Measurements from ENCODE around the gene KIFAP3. TPM values are rescaled to one million over a fixed set of nuclear protein-coding genes. Genes with fewer than 3 reads are reported as not detected.
"Not testable (repeated sequence)": the region's sequence is repeated elsewhere in the genome, so short reads cannot be mapped to it uniquely, and the experiment has no call there.

Gene KIFAP3
- total and polyA plus RNA-seq, 2 of the 8 experiments (the other 6 are each of a cell fraction or from before 2014, with no cell fraction given): 1.3 to 3.2 TPM

DNA sequence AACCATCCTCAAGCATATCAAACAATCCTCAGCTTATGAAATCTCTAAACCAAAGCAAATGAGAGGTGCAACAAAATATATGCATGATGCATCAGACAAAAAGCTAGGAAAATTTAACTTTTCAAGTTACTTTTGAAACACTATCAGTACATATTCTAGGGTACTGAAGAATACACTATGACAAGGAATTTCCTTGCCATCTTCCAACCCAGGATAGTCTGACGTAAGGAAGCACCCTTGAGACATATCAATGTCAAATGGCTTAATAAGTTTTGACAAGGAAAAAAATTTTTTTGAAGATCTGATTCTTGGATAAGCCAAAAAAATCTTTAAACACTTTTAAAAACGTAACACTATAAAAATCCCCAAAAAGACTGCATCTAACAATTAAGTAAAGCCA lies 64.9 kb downstream of the KIFAP3 start (continued):
- TF ChIP-seq TAF7 (optimal IDR thresholded peaks at IDR 0.05; ENCODE audit: borderline replicate concordance, low read depth, low read length) (no peak), ASH2L (IDR thresholded peaks at IDR 0.05; ENCODE audit: low read length) (no peak), GABPA (IDR thresholded peaks at IDR 0.05; ENCODE audit: borderline replicate concordance, insufficient read depth, low read length) (no peak), GTF2F1 (IDR thresholded peaks at IDR 0.05; ENCODE audit: borderline replicate concordance, low read depth, low read length) (no peak)
- TF ChIP-seq, protein P1, sequence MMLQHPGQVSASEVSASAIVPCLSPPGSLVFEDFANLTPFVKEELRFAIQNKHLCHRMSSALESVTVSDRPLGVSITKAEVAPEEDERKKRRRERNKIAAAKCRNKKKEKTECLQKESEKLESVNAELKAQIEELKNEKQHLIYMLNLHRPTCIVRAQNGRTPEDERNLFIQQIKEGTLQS (IDR thresholded peaks at IDR 0.05; ENCODE audit: insufficient read depth, low read depth, low read length): no peak

- POLR2A ChIA-PET (ENCODE audit: partially characterized antibody); H3K4me2 ChIP-seq (ENCODE audit: insufficient read depth in 1 of 2, low read depth in 2 of 2, low read length in 2 of 2): not testable (repeated sequence)
- CTCF ChIA-PET (ENCODE audit: partially characterized antibody): interaction anchor here (0.5 kb wide), 1 partner anchor 1072 kb away, joined by 3 read pairs; no protein-coding TSS in a partner anchor
Measured at GRCh38 chr1:170008745-170009144, 65.8 kb downstream of the KIFAP3 start.

More at GRCh38 chr1:170008745-170009144, 65.8 kb downstream of the KIFAP3 start:
- H3K4me3 ChIP-seq (ENCODE audit: extremely low read depth in 1 of 4, insufficient read depth in 2 of 4, low read depth in 3 of 4, low read length in 4 of 4); H3K4ac ChIP-seq (replicated peaks; ENCODE audit: insufficient read length, low read depth, low read length); H3K9me3 ChIP-seq (ENCODE audit: insufficient read depth in 2 of 2, low read depth in 1 of 2, low read length in 1 of 2); H2BK120ac ChIP-seq (replicated peaks; ENCODE audit: low read depth, low read length); H2AK5ac ChIP-seq (ENCODE audit: low read depth, low read length); H3K18ac ChIP-seq (ENCODE audit: extremely low read depth, low read length); H4K5ac ChIP-seq (ENCODE audit: insufficient read length, low read depth, low read length); H3K56ac ChIP-seq (replicated peaks; ENCODE audit: insufficient read length, low read depth, low read length); H3K36me3 ChIP-seq (ENCODE audit: control insufficient read depth in 2 of 4, insufficient read depth in 4 of 4, low read length in 3 of 4); H2BK12ac ChIP-seq (ENCODE audit: low read depth, low read length); H4K8ac ChIP-seq (ENCODE audit: extremely low read depth, insufficient read depth, low read length); H4K91ac ChIP-seq (replicated peaks; ENCODE audit: insufficient read length, low read length); H3K23me2 ChIP-seq (ENCODE audit: low read depth, low read length); FAIRE-seq; H3K27ac ChIP-seq (ENCODE audit: low read depth, low read length); H3K23ac ChIP-seq (ENCODE audit: insufficient read length); H2BK20ac ChIP-seq (ENCODE audit: low read length); H3K4me1 ChIP-seq (replicated peaks in 1 of 4; ENCODE audit: control insufficient read depth in 3 of 4, insufficient read depth in 4 of 4, low read length in 3 of 4); H3K79me2 ChIP-seq (ENCODE audit: control insufficient read depth in 1 of 2, insufficient read depth in 2 of 2, low read length in 2 of 2); H3K79me1 ChIP-seq (ENCODE audit: low read depth, low read length); H3K27me3 ChIP-seq (replicated peaks in 1 of 4; ENCODE audit: control insufficient read depth in 3 of 4, extremely low read depth in 1 of 4, insufficient read depth in 3 of 4, low read length in 3 of 4); H4K20me1 ChIP-seq (replicated peaks in 1 of 2; ENCODE audit: control insufficient read depth in 1 of 2, insufficient read depth in 2 of 2, low read length in 2 of 2); H2AFZ ChIP-seq (ENCODE audit: low read length); H2BK5ac ChIP-seq (ENCODE audit: low read depth, low read length); DNase-seq (ENCODE audit: low read depth in 1 of 2, low spot score in 2 of 2); H2BK15ac ChIP-seq (ENCODE audit: low read length); H3K14ac ChIP-seq (ENCODE audit: insufficient read length); H3K9ac ChIP-seq (replicated peaks in 1 of 4; ENCODE audit: extremely low read depth in 1 of 4, low read depth in 3 of 4, low read length in 3 of 4): not testable (repeated sequence)
- 93% methylated on average over 2 of the region's 2 CpGs; no CpG with 5 or more reads in 1 of the 2 experiments for WGBS, 2 experiments (ENCODE audit: extremely low coverage in 1 of 2, insufficient coverage in 1 of 2, insufficient read length in 1 of 2, insufficient replicate concordance in 2 of 2, low coverage in 1 of 2, low lambda C conversion rate in 2 of 2, missing lambda C conversion rate in 1 of 2)

Measured in H1 (cell line).